AG04450 (cell line): ENCODE measurements around the gene UVSSA. TPM values are rescaled to one million over a fixed set of nuclear protein-coding genes. Genes with fewer than 3 reads are reported as not detected.

ENCODE experiments used
- CTCF ChIA-PET: fragments of 300-600, 350-600 bp; formaldehyde crosslinking; extraction: SDS; loops from one replicate; lab custom pipeline; 2022; ENCODE audit warnings: antibody characterized with exemption, inconsistent platforms; lab: Charles Lee
- POLR2A ChIA-PET: fragments of 350-600 bp; formaldehyde crosslinking; extraction: SDS; loops from one replicate; lab custom pipeline; 2021; ENCODE audit warnings: antibody characterized with exemption, inconsistent platforms; lab: Yijun Ruan, JAX
- DNase-seq: peaks from one replicate; pipeline ENCODE4 v3.0.0-alpha.2; 2011; ENCODE audit warnings: low read depth, low spot score
- H3K27ac ChIP-seq: one replicate; pipeline ENCODE4 v1.5.1; 2012; ENCODE audit warnings: low read depth, low read length, control low read depth
- H3K27me3 ChIP-seq: one replicate; pipeline ENCODE4 v1.6.0; 2012; ENCODE audit warnings: low read length; ENCODE audit not compliant: control insufficient read depth, insufficient read depth
- H3K4me3 ChIP-seq: 2 replicates; pipeline ENCODE4 v1.5.1; 2011; ENCODE audit warnings: mild to moderate bottlenecking, low read depth, low read length, control low read depth
- H3K9me3 ChIP-seq: 2 replicates; pipeline ENCODE4 v1.5.1; 2012; ENCODE audit warnings: low read length; ENCODE audit not compliant: control insufficient read depth, insufficient read depth
- polyA plus RNA-seq: library from polyadenylated mRNA; depleted of rRNA; stranded (reverse); fragments of >200 nt; gene quantifications from 2 replicates; pipeline ENCODE4 v1.2.3, GENCODE V29; 2011
- TF ChIP-seq, protein P1 (sequence below): IDR thresholded peaks from 2 replicates; pipeline ENCODE4 v1.5.1; 2011; ENCODE audit warnings: low read depth, low read length, control low read depth, inconsistent platforms

The UVSSA gene
- polyA plus RNA-seq, 1 experiment: 4.9 TPM

- TF ChIP-seq, protein P1, sequence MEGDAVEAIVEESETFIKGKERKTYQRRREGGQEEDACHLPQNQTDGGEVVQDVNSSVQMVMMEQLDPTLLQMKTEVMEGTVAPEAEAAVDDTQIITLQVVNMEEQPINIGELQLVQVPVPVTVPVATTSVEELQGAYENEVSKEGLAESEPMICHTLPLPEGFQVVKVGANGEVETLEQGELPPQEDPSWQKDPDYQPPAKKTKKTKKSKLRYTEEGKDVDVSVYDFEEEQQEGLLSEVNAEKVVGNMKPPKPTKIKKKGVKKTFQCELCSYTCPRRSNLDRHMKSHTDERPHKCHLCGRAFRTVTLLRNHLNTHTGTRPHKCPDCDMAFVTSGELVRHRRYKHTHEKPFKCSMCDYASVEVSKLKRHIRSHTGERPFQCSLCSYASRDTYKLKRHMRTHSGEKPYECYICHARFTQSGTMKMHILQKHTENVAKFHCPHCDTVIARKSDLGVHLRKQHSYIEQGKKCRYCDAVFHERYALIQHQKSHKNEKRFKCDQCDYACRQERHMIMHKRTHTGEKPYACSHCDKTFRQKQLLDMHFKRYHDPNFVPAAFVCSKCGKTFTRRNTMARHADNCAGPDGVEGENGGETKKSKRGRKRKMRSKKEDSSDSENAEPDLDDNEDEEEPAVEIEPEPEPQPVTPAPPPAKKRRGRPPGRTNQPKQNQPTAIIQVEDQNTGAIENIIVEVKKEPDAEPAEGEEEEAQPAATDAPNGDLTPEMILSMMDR: no peak
- Histone ChIP-seq H3K27ac (no peak overlapping the region), H3K9me3 (peaks cover 20% of the 10 kb centered on the region), H3K4me3 (no peak overlapping the region), H3K27me3 (no peaks in the 10 kb centered on the region)
- ChIA-PET POLR2A (no interaction called here), CTCF (no interaction called here)
- no peak for DNase-seq
Observed at GRCh38 chr4:1329408-1330371, 17.3 kb upstream of the UVSSA start.

GRCh38 chr4:1330761-1331590, 16.0 kb upstream of the UVSSA start:
- Histone ChIP-seq H3K4me3 (no peak overlapping the region), H3K9me3 (peaks cover 7% of the 10 kb centered on the region; the same call in 1 of the 2 replicates), H3K27me3 (no peaks in the 10 kb centered on the region), H3K27ac (no peak overlapping the region)
- TF ChIP-seq, protein P1: no peak
- POLR2A ChIA-PET: no interaction called here
- CTCF ChIA-PET: no interaction called here
- DNase-seq: no peak

DNA sequence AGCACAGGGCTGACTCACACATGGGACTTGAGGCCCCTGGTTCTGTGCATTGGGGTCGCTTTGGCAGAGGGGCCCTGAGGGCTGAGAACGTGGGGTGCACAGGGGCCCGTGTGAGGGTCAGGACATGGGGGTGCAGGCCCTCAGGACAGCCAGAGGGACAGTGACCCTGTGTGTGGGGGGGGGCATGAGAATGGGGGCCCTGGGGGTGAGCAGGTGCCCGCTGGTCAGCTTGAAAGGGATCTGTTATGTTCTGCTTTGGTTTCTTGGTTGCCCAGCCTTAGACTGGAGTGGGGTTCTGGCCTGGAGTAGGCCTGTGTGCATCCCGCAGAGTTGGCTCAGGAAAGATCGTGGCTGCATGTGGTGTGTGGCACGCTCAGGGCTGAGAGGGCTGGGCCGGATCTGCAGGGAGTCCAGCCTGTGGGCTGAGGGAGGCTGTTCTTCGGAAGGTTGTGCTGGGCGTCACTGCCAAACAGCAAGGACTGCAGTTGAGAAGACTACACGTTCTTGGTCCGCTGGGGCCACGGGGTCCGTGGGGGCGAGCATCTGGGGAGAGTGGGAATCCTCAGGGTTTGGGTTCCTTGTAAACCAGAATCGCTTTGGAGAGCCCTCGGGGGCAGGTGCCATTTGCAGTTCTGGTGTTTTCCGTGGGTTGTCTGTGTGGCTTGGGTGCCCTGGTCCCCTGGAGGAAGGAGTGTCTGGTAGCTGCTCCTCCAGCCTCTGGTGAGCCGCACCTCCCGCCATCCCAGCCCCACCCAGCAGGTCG, 15.2 kb upstream of the UVSSA start:
- TF ChIP-seq, protein P1: no peak
- POLR2A ChIA-PET: no interaction called here
- H3K27me3 ChIP-seq: no peaks in the 10 kb centered on the region
- no peak for DNase-seq
- CTCF ChIA-PET: no interaction called here
- H3K9me3 ChIP-seq: peaks cover 6% of the 10 kb centered on the region; the same call in 1 of the 2 replicates
- no peak overlapping the region for H3K27ac ChIP-seq
- no peak overlapping the region for H3K4me3 ChIP-seq

DNA sequence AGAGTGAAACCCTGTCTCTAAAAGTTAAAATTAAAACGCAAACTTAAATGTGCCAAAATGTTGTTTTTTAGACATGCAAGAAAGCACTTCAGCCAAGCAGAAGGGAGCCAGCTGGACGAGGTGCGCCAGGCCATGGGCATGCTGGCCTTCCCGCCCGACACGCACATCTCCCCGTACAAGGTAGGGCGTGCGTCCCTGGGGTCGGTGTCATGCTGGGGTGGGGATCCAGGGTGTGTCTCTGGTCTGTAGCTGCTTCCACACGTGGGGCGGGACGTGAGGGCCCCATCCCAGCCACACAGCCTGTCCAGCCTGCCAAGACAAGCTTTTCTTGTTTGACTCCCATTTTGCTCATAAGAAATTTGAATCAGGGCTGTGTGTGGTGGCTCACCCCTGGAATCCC, 14.3 kb upstream of the UVSSA start:
- Histone ChIP-seq H3K27me3 (no peaks in the 10 kb centered on the region), H3K4me3 (no peak overlapping the region), H3K27ac (no peak overlapping the region), H3K9me3 (peaks cover 14% of the 10 kb centered on the region; the same call in 1 of the 2 replicates)
- ChIA-PET POLR2A (no interaction called here), CTCF (no interaction called here)
- DNase-seq: no peak
- TF ChIP-seq, protein P1: no peak
